ENCODE measurements around the gene ANKRD1.

- TF ChIP-seq POLR2A (IDR thresholded peaks at IDR 0.05) = no peak
- no peak for TF ChIP-seq CTCF (IDR thresholded peaks at IDR 0.05)
Measured at GRCh38 chr10:90923111-90923731, 2.3 kb upstream of the ANKRD1 start.
